HG02884 (cell line): ENCODE data around the gene ART1.
"Not testable (repeated sequence)": the region's sequence is repeated elsewhere in the genome, so short reads cannot be mapped to it uniquely, and the experiment has no call there.

Experiments
- ATAC-seq: cut with Tn5 transposase; IDR thresholded peaks from one replicate; pipeline ENCODE4 v1.9.1; 2021; ENCODE audit warnings: mild to moderate bottlenecking, moderate library complexity; ENCODE audit not compliant: unreplicated experiment

Gene ART1

DNA sequence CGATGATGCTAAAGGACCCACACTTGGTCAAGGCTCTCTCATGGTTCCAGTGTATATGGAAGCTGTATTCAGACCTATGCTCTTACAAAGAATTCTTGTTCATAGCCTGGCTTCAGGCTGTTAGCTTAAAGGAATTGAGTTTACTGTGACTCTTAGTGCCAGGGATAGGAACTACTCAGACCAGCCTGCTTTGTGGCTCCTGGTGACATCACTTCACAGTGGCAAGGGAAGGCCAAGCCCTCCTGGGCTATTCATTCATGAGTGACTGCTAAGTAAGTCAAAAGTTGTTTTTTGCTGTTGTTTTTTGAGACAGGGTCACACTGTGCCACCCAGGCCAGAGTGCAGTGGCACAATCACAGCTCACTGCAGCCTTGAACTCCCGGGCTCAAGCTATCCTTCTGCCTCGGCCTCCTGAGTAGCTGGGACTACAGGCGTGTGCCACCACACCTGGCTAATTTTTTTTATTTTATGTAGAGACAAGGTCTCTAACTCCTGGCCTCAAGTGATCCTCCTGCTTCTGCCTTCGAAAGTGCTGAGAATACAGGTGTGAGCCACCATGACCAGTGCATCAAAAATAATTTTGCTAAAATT lies 12.8 kb upstream of the ART1 start:
- no peak for ATAC-seq

DNA sequence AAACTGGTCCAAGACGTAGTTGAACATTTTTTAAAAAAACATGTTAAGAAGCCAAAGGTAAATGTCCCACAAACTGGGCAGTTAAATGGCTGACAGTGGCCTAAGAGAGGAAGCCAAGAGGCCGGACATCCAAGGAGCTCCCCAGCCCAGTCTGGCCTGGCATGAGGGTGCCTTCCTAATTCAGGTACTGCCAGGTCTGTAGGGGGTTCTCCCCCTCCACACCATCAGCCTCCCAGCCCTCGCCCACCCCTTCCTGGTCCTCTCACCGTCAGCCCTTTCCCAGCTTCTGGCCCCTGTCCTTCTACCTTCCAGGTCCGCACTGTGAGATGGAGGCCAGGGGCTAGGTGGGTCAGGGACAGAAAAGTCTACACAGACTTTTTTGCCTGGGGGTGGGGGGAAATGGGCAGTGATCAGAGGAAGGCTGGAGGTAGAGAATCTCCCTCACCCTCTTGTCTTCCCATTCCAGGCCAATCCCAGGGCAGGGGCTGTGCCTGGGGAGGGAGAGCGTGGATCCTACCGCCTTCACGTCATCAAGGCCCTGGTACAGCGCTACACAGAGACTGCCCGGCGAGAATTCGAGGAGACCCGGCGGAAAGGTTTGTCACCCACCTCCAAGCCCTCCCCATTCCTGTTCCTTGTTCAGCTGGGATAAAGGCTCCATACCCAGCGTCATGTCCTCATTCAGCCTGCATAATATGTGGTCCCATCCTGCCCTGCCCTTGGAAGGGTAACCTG lies 9.1 kb upstream of the ART1 start:
- no peak for ATAC-seq

DNA sequence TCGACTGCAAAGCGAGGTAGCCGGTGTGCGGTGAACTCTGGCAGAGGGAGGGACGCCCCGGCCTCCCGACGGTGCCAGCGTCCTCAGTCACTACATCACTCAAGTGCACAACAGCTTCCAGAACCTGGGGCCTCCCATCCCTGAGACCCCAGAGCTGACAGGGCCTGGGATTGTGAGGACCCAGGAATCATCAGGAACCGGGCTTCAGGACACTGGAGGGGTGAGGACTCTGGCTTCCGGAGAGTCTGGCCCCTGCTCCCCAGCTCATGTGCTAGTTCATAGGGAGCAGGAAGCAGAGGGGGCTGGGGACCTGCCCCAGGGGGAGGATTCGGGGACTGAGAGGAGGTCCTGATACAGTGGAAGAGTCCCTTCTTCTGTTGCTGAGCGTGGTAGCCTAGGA lies 7.7 kb upstream of the ART1 start:
- no peak for ATAC-seq

DNA sequence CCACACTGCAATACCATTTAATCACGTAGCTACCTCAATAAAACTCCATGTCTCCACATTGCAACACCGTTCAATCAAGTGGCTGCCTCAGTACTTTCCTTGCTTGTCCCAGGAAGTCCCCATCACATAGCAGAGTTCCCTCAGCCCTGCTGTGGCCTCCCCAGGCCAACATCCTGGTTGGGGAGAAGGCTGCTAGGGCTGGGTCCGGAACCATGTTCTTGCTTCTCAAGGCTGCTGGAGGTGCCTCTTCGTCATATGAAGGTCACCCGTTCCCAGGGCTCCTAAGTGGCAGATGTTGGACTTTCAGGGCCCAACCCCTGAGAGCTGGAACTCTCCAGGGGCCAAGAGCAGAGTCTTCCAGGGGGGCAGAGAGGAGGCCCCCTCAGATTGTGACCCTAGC lies 6.4 kb upstream of the ART1 start:
- ATAC-seq, result no peak

DNA sequence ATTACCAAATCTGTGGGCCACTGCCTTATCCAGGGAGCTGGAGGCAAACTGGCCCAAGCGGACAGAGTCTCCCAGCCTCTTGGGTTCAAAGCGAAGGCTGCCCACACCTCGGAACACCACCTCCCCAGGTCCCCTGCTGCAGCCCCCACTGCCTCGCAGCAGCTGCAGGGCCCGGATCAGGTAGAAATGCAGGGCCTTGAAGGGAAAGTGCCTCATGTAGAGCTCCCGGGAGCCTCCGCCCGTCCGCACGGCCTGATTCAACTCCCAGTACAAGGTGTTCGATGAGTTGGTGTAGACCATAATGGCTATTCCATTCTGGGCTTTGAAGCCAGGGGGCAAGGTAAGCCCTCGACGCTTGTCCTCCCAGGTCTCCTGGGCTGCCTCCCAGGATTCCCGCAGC lies 5.1 kb upstream of the ART1 start:
- no peak for ATAC-seq

DNA sequence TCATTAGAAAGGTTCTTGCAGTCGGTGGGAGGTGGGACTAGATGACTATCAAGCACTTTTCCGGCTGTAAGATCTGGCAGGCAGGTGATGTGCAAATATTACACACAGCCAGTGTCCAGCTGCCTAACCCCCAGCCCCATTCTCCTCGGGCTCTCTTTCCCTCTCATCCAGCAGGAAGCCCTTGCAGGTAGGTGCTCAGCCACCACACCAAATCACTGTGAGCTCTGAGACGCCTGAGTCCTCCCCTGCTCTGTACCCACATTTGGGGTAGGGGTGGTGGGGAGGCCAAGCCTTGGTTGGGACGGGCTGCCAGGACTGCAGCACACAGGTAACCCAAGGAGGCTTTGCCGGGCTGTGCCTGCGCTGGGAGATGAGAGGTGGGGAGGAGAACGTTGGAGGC lies 3.7 kb upstream of the ART1 start:
- ATAC-seq, result no peak

DNA sequence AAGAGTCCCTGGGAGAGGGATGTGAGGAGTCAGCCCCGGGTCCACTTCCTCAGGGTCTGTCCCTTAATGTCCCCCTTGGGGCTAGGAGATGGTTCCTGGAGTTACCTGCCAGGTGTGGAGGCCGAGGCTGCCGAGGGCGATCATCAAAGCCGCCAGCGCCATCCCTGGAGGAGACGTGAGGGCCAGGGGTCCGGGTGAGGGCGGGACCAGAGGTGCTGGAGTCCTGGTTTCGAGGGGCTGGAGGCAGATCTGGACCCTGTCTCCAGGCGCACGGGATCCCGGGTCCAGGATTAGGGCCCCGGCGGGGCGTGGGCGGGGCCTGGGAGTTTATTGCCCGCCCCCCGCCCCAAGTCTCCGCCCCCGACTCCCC lies 3.2 kb upstream of the ART1 start, which contains the start of gene ART5:
Gene ART5, minus strand, starts transcription at position 292 of the 370 bp plus-strand sequence. Its CDS starts 130 bp downstream, at position 162.
- ATAC-seq, result no peak

DNA sequence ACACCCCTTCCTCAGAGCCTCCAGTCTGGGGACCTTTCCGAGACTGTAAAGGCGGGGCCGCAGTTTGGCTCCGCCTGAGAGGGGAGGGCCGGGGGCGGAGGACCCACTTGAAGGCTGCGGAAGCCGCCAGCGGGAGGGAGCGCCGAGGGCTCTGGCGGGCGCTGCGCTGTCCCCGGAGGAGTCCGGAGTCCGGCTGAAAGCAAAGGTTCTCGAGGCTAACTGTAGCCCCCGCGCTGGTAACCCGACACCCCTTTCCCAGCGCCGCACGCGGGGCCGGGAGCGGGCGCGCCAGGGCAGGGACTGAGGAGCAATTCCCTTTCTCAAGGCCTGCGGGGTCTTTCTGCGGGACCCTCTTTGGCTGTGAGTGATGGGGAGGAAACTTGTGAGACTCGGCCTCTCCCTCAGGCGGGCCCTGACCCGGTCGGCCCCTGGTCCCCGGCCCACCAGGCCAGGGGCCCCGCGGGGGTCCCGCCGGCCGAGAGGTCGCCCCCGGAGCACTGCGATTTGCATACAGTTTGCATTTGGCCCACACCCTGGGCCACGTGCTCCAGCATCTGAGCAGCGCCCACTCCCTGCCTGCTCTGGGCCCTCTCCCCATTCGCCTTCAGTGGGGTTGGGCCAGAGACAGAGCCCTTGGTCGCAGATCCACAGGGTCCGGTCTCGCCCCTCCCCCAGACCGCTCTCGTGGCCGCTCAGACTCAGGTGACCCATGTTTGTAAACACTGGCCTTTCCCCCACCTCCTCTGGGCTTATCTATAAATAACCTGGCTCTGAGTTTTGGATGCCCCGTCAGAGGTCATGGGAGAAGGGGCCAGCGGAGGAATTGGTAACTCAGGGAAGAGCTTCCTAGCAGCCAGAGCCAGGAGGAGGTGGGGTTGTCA lies 2.6 kb upstream of the ART1 start:
- no peak for ATAC-seq

DNA sequence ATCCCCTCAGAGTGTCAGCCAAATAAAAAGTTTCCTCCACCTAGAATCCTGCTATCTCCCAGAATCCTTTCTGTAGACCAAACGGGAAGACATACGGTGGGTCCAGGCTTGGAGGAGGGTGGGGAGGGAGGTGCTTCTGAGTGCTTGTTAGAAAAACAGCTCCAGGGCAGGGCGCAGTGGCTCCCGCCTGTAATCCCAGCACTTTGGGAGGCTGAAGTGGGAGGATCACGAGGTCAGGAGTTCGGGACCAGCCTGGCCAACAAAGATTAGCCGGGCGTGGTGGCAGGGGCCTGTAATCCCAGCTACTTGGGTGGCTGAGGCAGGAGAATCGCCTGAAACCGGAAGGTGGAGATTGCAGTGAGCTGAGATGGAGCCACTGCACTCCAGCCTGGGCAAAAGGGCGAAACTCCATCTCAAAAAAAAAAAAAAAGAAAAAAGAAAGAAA lies 1.8 kb upstream of the ART1 start:
- ATAC-seq, result not testable (repeated sequence)

DNA sequence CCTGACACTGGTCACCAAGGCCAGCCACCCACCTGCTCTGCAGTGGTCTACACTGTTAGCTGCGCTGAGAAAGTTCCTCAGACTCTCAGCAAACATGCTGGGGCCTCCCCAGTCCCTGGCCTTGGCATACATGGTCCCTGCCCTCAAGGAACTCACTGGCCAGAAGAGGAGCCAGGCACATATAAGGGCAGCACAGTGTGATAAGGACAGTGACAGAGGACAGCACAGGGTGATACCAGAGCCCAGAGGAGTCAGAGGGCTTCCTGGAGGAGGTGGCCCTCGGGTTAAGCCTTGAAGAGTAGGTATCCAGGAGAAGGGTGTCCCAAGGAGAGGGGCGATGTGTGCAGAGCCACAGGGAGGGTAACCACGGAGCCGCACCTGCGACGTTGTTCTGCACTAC lies 624 bp downstream of the ART1 start:
- ATAC-seq, result no peak

DNA sequence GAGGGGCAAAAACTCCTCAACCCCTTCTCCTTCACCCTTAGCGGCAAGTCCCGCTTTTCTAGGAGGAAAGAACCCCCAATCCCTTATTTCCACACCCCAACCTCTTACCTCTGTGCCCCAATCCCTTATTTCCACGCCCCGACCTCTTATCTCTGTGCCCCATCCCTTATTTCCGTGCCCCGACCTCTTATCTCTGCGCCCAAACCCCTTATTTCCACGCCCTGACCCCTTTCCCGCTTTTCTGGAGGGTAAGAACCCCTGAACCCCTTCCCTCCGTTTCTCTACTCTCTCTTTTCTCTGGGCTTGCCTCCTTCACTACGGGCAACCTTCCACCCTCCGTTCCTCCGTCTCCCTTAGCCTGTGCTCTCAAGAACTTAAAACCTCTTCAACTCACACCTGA lies 3.9 kb downstream of the ART1 start:
- ATAC-seq, result not testable (repeated sequence)

DNA sequence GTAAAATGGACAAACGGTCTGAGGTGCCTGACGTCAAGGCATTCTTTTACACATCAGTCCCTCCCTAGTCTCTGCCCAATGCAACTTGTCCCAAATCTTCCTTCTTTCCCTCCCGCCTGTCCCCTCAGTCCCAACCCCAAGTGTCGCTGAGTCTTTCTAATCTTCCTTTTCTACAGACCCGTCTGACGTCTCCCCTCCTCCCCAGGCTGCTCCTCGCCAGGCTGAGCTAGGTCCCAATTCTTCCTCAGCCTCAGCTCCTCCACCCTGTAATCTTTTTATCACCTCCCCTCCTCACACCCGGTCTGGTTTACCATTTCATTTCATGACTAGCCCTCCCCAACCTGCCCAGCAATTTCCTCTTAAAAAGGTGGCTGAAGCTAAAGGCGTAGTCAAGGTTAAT lies 4.4 kb downstream of the ART1 start:
- not testable (repeated sequence) for ATAC-seq

DNA sequence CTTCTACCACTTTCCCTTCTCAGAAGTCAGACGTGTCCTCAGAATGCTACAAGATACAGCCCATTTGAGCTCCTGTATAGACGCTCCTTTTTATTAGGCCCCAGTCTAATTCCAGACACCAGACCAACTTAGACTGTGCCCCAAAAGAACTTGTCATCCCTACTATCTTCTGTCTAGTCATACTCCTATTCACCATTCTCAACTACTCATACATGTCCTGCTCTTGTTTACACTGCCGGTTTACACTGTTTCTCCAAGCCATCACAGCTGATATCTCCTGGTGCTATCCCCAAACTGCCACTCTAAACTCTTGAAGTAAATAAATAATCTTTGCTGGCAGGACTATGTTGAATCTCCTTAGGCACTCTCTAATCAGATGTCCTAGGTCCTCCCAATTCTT lies 7.6 kb downstream of the ART1 start:
- not testable (repeated sequence) for ATAC-seq

DNA sequence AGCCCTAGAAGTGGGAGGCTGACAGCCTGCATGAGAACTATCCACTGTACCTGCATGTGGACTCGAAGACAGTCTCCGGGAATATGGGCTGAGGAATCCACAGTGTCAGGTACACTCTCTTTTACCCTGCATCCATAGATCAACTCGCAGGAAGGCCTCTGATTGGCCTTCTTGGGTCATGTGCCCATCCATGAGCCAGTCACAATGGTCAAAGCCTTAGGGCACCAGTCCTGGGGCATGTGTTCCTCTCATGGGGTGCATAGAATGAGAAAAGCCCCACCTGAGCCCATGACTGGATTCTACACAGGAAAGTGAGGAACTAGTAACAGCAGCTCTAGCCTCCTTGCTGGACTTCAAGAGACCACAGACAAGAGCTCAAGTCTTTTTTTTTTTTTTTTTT lies 10.6 kb downstream of the ART1 start:
- ATAC-seq, result no peak

DNA sequence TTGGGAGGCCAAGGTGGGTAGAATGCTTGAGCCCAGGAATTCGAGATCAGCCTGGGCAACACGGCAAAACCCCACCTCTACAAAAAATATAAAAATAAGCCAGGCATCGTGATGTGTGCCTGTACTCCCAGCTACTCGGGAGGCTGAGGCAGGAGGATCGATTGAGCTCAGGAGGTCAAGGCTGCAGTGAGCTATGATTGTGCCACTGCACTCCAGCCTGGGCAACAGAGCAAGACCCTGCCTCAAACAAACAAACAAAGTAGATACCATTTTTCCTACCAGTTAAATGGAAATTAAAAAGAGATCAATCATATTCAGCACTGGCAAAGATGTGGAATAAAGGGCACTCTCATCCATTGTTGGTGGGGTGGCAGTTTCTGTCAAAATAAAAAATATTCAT lies 12.4 kb downstream of the ART1 start:
- ATAC-seq, result not testable (repeated sequence)

DNA sequence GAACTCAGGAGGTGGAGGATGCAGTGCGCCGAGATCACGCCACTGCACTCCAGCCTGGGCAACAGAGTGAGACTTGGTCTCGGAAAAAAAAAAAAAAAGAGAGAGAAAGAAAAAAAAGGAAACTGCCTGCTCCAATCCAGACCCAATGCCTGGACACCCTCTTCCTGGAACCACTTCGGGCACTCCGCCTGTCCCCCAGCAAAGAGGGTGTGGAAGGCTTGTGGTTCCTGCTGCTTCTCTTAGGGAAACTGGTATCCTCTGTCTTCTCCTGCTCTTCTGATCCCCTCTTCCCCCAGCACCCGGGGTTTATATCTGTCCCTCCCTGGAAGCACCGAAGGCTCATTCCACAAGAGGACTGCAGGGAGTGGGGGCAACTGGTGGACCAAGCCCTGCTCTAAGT lies 13.3 kb downstream of the ART1 start:
- no peak for ATAC-seq

DNA sequence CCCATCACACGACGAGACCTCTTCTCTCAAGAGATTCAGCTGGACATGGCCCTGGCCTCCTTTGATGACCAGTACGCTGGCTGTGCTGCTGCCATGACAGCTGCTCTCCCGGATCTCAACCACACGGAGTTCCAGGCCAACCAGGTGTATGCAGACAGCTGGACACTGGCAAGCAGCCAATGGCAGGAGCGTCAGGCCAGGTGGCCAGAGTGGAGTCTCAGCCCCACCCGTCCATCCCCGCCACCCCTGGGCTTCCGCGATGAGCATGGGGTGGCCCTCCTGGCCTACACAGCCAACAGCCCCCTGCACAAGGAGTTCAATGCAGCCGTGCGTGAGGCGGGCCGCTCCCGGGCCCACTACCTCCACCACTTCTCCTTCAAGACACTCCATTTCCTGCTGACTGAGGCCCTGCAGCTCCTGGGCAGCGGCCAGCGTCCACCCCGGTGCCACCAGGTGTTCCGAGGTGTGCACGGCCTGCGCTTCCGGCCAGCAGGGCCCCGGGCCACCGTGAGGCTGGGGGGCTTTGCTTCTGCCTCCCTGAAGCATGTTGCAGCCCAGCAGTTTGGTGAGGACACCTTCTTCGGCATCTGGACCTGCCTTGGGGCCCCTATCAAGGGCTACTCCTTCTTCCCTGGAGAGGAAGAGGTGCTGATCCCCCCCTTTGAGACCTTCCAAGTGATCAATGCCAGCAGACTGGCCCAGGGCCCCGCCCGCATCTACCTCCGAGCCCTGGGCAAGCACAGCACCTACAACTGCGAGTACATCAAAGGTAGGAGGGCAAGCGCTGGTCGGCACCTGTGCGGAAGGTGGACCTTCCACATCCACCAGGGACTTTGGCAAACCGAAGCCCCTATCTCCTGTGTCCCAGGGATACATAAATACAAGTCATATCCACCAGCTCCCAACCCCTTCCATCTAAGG lies 14.9 kb downstream of the ART1 start:
- no peak for ATAC-seq

DNA sequence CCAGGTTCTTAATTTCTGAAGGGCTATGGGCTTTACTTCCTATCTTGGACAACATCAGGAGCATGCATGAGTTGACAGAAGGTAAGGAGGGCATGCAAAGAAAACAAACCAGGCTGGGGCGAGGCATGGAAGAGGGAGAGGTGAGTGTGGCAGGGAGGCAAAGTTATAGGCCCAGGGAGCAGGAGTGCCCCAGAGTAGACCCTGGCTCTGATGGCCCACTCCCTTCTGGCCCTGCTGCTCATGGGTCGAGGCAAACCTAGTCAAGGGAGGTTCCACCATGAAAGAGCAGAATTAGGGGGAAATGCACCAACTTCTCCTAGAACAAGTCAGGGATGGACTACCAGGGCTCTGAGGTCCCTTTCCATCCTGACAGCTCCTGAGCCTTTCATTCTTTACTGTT lies 16.0 kb downstream of the ART1 start:
- ATAC-seq, result no peak

DNA sequence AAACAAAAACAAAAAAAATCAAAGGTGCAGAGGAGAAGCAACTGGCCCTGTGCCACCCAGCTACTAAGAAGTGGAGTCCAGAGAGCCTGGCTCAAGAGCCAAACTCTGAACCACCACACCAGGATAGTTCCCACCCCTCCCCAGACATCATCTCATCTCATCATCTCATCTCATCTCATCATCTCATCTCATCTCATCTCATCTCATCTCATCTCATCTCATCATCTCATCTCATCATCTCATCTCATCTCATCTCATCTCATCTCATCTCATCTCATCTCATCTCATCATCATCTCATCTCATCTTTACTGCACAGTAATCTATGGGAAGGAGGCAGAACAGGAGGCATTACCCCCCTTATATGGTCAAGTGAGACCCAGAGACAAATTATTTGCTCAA lies 17.9 kb downstream of the ART1 start:
- ATAC-seq, result no peak

DNA sequence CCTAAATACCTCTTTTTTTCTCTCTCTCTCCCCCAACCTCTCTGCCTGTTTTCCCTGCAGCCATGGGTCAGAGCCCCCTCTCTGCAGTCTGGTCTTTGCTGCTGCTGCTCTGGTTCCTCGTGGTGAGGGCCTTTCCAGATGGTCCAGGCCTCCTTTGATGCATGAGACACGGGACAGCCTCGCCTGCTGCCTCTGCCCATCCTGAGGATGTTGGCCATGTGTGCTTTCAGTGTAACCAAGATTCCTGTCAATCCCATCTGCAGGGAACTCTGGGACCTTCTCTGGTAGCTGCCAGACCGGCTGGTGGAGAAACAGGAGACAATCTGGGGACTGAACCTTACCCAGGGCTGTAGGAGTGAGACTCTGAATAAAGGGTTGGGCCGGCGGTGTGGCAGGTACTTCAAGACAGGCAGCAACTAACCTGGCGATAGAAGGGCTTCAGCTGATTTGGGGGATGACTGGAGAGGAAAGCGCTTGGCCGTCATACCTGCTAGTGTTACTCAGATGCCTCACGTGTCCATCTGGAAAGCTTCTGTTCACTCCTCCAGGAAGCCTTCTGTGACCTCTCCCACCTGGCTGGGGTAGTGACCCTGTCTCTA lies 19.2 kb downstream of the ART1 start:
- no peak for ATAC-seq
